ENCODE data around the gene AOAH. TPM values are rescaled to one million over a fixed set of nuclear protein-coding genes. Genes with fewer than 3 reads are reported as not detected.

Gene AOAH
- total and polyA plus RNA-seq, 2 donors from 2014 or later, result 2.7 to 24.7 TPM

GRCh38 chr7:36749282-36749960 is 25.1 kb upstream of the AOAH start:
- Histone ChIP-seq H3K4me1 (ENCODE audit: control insufficient read depth in 2 of 3, insufficient read depth in 2 of 3, low read depth in 1 of 3, low read length in 3 of 3) (peaks cover 0 to 9% (median 8%) of the 10 kb centered on the region in 3 donors), H3K36me3 (ENCODE audit: control insufficient read depth in 2 of 3, insufficient read depth in 3 of 3, low read length in 3 of 3) (no peaks in the 10 kb centered on the region), H3K9ac (ENCODE audit: low read length in 3 of 3) (no peak overlapping the region), H3K9me3 (ENCODE audit: control insufficient read depth in 2 of 3, insufficient read depth in 1 of 3, low read length in 3 of 3) (no peaks in the 10 kb centered on the region), H3K4me3 (ENCODE audit: low read length in 3 of 3) (peak overlapping the region in 2 of 3 donors; percentile 7 to 38), H3K27me3 (ENCODE audit: control insufficient read depth, insufficient read depth, low read length) (no peaks in the 10 kb centered on the region), H3K27ac (ENCODE audit: low read depth in 2 of 2, low read length in 2 of 2) (peak overlapping the region in 1 of 2 donors; percentile 14)
- FAIRE-seq (no peak), DNase-seq (no peak)
- intact Hi-C loops (cut with DNase I), result no loop called here
- TF ChIP-seq CTCF (IDR thresholded peaks at IDR 0.05; ENCODE audit: borderline replicate concordance, extremely low read depth, insufficient read depth), result no peak

- intact Hi-C loops (cut with DNase I), result no loop called here
- peak overlapping the region in 1 of 3 donors; percentile 10 for H3K9ac ChIP-seq (ENCODE audit: low read length in 3 of 3)
- no peaks in the 10 kb centered on the region for H3K36me3 ChIP-seq (ENCODE audit: control insufficient read depth in 2 of 3, insufficient read depth in 3 of 3, low read length in 3 of 3)
- peaks cover 0 to 9% (median 8%) of the 10 kb centered on the region in 3 donors for H3K4me1 ChIP-seq (ENCODE audit: control insufficient read depth in 2 of 3, insufficient read depth in 2 of 3, low read depth in 1 of 3, low read length in 3 of 3)
- H3K27ac ChIP-seq (ENCODE audit: low read depth in 2 of 2, low read length in 2 of 2), result peak overlapping the region; percentile 60 to 82
- FAIRE-seq (no peak), DNase-seq (no peak)
- no peaks in the 10 kb centered on the region for H3K9me3 ChIP-seq (ENCODE audit: control insufficient read depth in 2 of 3, insufficient read depth in 1 of 3, low read length in 3 of 3)
- no peaks in the 10 kb centered on the region for H3K27me3 ChIP-seq (ENCODE audit: control insufficient read depth, insufficient read depth, low read length)
- no peak for TF ChIP-seq CTCF (IDR thresholded peaks at IDR 0.05; ENCODE audit: borderline replicate concordance, extremely low read depth, insufficient read depth)
- peak overlapping the region in 2 of 3 donors; percentile 38 to 56 for H3K4me3 ChIP-seq (ENCODE audit: low read length in 3 of 3)
These were observed 23.8 kb upstream of the AOAH start for GRCh38 chr7:36748017-36748487.

GRCh38 chr7:36747280-36748016 is 23.2 kb upstream of the AOAH start:
- FAIRE-seq (peak; percentile 94), DNase-seq (peak in 2 of 5 donors; percentile 36 to 44)
- H3K9ac ChIP-seq (ENCODE audit: low read length in 3 of 3), result peak overlapping the region in 1 of 3 donors; percentile 10
- intact Hi-C loops (cut with DNase I), result no loop called here
- no peaks in the 10 kb centered on the region for H3K9me3 ChIP-seq (ENCODE audit: control insufficient read depth in 2 of 3, insufficient read depth in 1 of 3, low read length in 3 of 3)
- peak overlapping the region; percentile 82 for H3K27ac ChIP-seq (ENCODE audit: low read depth in 2 of 2, low read length in 2 of 2)
- TF ChIP-seq CTCF (IDR thresholded peaks at IDR 0.05; ENCODE audit: borderline replicate concordance, extremely low read depth, insufficient read depth), result no peak
- no peaks in the 10 kb centered on the region for H3K27me3 ChIP-seq (ENCODE audit: control insufficient read depth, insufficient read depth, low read length)
- H3K4me3 ChIP-seq (ENCODE audit: low read length in 3 of 3), result peak overlapping the region in 2 of 3 donors; percentile 38 to 56
- peaks cover 0 to 9% (median 8%) of the 10 kb centered on the region in 3 donors for H3K4me1 ChIP-seq (ENCODE audit: control insufficient read depth in 2 of 3, insufficient read depth in 2 of 3, low read depth in 1 of 3, low read length in 3 of 3)
- H3K36me3 ChIP-seq (ENCODE audit: control insufficient read depth in 2 of 3, insufficient read depth in 3 of 3, low read length in 3 of 3), result no peaks in the 10 kb centered on the region

Data from kidney (tissue), 14 donors.